HG03108 (cell line): Measurements from ENCODE around the gene FCGR1A.
"Not testable (repeated sequence)": the region's sequence is repeated elsewhere in the genome, so short reads cannot be mapped to it uniquely, and the experiment has no call there.

Source experiments
- ATAC-seq: cut with Tn5 transposase; IDR thresholded peaks from one replicate; pipeline ENCODE4 v1.9.1; 2021; ENCODE audit warnings: moderate library complexity; ENCODE audit not compliant: unreplicated experiment

The FCGR1A gene

GRCh38 chr1:149831764-149832315 is 49.3 kb downstream of the FCGR1A start:
- ATAC-seq = not testable (repeated sequence)

GRCh38 chr1:149832316-149833126 is 50.0 kb downstream of the FCGR1A start:
- peak; percentile 53 for ATAC-seq

- ATAC-seq = peak; percentile 2
Observed at GRCh38 chr1:149833144-149833543, 50.6 kb downstream of the FCGR1A start.

- peak; percentile 25 for ATAC-seq
Observed at GRCh38 chr1:149841149-149841548, 58.7 kb downstream of the FCGR1A start.
